Heart left ventricle (tissue), 13 donors: ENCODE data around the gene TEAD1.

Experiments
- POLR2A ChIP-seq, 2 donors: fragments of 450-650 bp; IDR thresholded peaks; one replicate each; pipeline ENCODE4 v1.6.1; 2017; ENCODE audit warnings: antibody characterized with exemption in 2 of 2, mild to moderate bottlenecking in 2 of 2, moderate library complexity in 2 of 2
- TF ChIP-seq, protein P1 (sequence below), 12 donors: fragments of 200-600 bp; sonication (generic) in 4 of 12; IDR thresholded peaks; one replicate each; pipeline versions ENCODE4 v1.5.0 to v1.8.0; 2018 to 2022; ENCODE audit warnings: antibody characterized with exemption in 12 of 12, mild to moderate bottlenecking in 5 of 12
- donor health status: ischemic (EF 13 %, LVEDD 7.1; RV severe dilation, severe dysfunction).
- donor health status: DM: no; HTN: yes; CAD: no.
- donor health status: DM: no; HTN: no; CAD: no.
- donor health status: ischemic (EF 25% LVEDD 6.9; RV normal size, moderate dysfunction).
- donor health status: ischemic (EF 25% LVEDD 5.7; RV mildly dilated, moderate dysfunction).
- donor health status: ischemic (EF 35%, LVEDD 5.7; RV mildly dilated, moderate dysfunction).
- donor health status: nonischemic (EF 11% LVEDD 7.7; RV severe dilation, severe dysfunction).
- donor health status: DM: yes; HTN: yes; CAD: no.
- donor health status: PGD.
- donor health status: ischemic (EF 29% LVEDD 5.4; RV normal size, mild dysfunction).
- donor health status: nonischemic (EF 23%, LVEDD 6.1; RV moderate dilation, normal function).

DNA sequence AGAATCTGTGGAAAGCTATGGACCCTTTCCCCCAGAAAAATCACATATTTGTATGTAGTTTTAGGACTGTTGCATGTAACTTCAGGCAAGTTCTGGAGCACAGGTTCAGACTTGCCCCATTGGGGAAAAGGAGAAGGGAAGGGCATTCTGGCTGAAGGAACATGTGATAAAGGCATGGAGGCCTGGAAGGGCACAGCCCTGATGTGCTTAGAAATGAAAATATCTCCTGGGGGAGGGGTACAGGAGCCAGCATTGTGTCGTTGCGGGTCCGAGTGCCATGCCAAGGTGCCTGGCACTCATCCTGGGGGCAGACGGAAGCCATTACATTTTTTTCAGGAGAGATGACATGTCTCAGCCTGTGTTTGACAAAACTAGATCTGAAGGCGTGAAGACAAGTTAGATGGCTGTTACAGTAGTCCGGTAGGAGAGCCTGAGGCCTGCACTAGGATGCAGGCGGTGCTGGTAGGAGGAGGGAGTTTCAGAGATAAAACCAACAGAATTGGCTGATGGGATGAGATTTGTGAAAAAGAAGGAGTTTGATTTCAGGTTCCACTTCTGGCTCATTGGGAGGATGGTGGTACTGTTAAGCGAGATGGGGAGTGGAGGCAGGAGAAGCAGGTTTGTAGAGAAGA lies 96.9 kb downstream of the TEAD1 start:
- TF ChIP-seq, protein P1, sequence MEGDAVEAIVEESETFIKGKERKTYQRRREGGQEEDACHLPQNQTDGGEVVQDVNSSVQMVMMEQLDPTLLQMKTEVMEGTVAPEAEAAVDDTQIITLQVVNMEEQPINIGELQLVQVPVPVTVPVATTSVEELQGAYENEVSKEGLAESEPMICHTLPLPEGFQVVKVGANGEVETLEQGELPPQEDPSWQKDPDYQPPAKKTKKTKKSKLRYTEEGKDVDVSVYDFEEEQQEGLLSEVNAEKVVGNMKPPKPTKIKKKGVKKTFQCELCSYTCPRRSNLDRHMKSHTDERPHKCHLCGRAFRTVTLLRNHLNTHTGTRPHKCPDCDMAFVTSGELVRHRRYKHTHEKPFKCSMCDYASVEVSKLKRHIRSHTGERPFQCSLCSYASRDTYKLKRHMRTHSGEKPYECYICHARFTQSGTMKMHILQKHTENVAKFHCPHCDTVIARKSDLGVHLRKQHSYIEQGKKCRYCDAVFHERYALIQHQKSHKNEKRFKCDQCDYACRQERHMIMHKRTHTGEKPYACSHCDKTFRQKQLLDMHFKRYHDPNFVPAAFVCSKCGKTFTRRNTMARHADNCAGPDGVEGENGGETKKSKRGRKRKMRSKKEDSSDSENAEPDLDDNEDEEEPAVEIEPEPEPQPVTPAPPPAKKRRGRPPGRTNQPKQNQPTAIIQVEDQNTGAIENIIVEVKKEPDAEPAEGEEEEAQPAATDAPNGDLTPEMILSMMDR (IDR thresholded peaks at IDR 0.05) = no peak
- TF ChIP-seq POLR2A (IDR thresholded peaks at IDR 0.05) = no peak
